Mononuclear cell (primary cell): Measurements from ENCODE around the gene SUMO4. TPM values are rescaled to one million over a fixed set of nuclear protein-coding genes. Genes with fewer than 3 reads are reported as not detected.
"Not testable (repeated sequence)": the region's sequence is repeated elsewhere in the genome, so short reads cannot be mapped to it uniquely, and the experiment has no call there.

Experiments
- H3K27me3 ChIP-seq: 2 replicates; pipeline ENCODE4 v1.6.0; 2011; ENCODE audit warnings: low read length, control low read depth; ENCODE audit not compliant: insufficient read depth
- H3K4me1 ChIP-seq: 2 replicates; pipeline ENCODE4 v1.5.1; 2011; ENCODE audit warnings: mild to moderate bottlenecking, low read length, control low read depth; ENCODE audit not compliant: insufficient read depth
- H3K4me3 ChIP-seq: 2 replicates; pipeline ENCODE4 v1.5.1; 2011; ENCODE audit warnings: mild to moderate bottlenecking, low read length, moderate library complexity
- H3K9me3 ChIP-seq: 2 replicates; pipeline ENCODE4 v1.5.1; 2011; ENCODE audit warnings: low read depth, mild to moderate bottlenecking, control low read depth, low read length
- total RNA-seq: library from RNA; depleted of rRNA; stranded (reverse); fragments of >200 nt; gene quantifications from one replicate; pipeline ENCODE4 v1.2.3, GENCODE V29; 2012

The SUMO4 gene
- total RNA-seq, 1 donor: 16.9 TPM

- no peak overlapping the region for H3K4me3 ChIP-seq
- H3K4me1 ChIP-seq: peaks cover 6% of the 10 kb centered on the region
- no peaks in the 10 kb centered on the region for H3K9me3 ChIP-seq
- no peaks in the 10 kb centered on the region for H3K27me3 ChIP-seq
Observed at GRCh38 chr6:149435919-149436586, 36.0 kb downstream of the SUMO4 start.

GRCh38 chr6:149436647-149437046, 36.6 kb downstream of the SUMO4 start:
- H3K9me3 ChIP-seq: no peaks in the 10 kb centered on the region
- H3K4me3 ChIP-seq: no peak overlapping the region
- H3K27me3 ChIP-seq: no peaks in the 10 kb centered on the region
- H3K4me1 ChIP-seq: peaks cover 6% of the 10 kb centered on the region

GRCh38 chr6:149437212-149437611, 37.1 kb downstream of the SUMO4 start:
- H3K4me1 ChIP-seq: peaks cover under 1% of the 10 kb centered on the region
- H3K27me3 ChIP-seq: no peaks in the 10 kb centered on the region
- H3K9me3 ChIP-seq: no peaks in the 10 kb centered on the region
- H3K4me3 ChIP-seq: no peak overlapping the region

- Histone ChIP-seq H3K4me3 (no peak overlapping the region), H3K4me1 (no peaks in the 10 kb centered on the region), H3K27me3 (no peaks in the 10 kb centered on the region), H3K9me3 (no peaks in the 10 kb centered on the region)
Observed at GRCh38 chr6:149438855-149439254, 38.8 kb downstream of the SUMO4 start.

GRCh38 chr6:149439626-149440025, 39.6 kb downstream of the SUMO4 start:
- Histone ChIP-seq H3K9me3 (no peaks in the 10 kb centered on the region), H3K4me3 (no peak overlapping the region), H3K4me1 (no peaks in the 10 kb centered on the region), H3K27me3 (no peaks in the 10 kb centered on the region)

GRCh38 chr6:149440735-149441671, 40.9 kb downstream of the SUMO4 start:
- Histone ChIP-seq H3K4me3 (no peak overlapping the region), H3K4me1 (no peaks in the 10 kb centered on the region), H3K27me3 (no peaks in the 10 kb centered on the region), H3K9me3 (no peaks in the 10 kb centered on the region)

GRCh38 chr6:149441740-149442139, 41.7 kb downstream of the SUMO4 start:
- Histone ChIP-seq H3K9me3 (no peaks in the 10 kb centered on the region), H3K4me3 (no peak overlapping the region), H3K27me3 (no peaks in the 10 kb centered on the region), H3K4me1 (no peaks in the 10 kb centered on the region)

GRCh38 chr6:149443411-149444181, 43.5 kb downstream of the SUMO4 start:
- Histone ChIP-seq H3K27me3 (no peaks in the 10 kb centered on the region), H3K4me3 (no peak overlapping the region), H3K9me3 (no peaks in the 10 kb centered on the region), H3K4me1 (no peaks in the 10 kb centered on the region)

- H3K27me3 ChIP-seq, H3K4me3 ChIP-seq, H3K4me1 ChIP-seq, H3K9me3 ChIP-seq: not testable (repeated sequence)
Observed at GRCh38 chr6:149444360-149445094, 44.5 kb downstream of the SUMO4 start.

- H3K4me1 ChIP-seq: peaks cover under 1% of the 10 kb centered on the region
- H3K9me3 ChIP-seq: no peaks in the 10 kb centered on the region
- no peak overlapping the region for H3K4me3 ChIP-seq
- no peaks in the 10 kb centered on the region for H3K27me3 ChIP-seq
Observed at GRCh38 chr6:149445095-149445466, 45.0 kb downstream of the SUMO4 start.

GRCh38 chr6:149445573-149445972, 45.5 kb downstream of the SUMO4 start:
- Histone ChIP-seq H3K27me3 (peaks cover 3% of the 10 kb centered on the region), H3K4me3 (no peak overlapping the region), H3K9me3 (no peaks in the 10 kb centered on the region), H3K4me1 (peaks cover 5% of the 10 kb centered on the region)

- no peaks in the 10 kb centered on the region for H3K9me3 ChIP-seq
- peaks cover 3% of the 10 kb centered on the region for H3K27me3 ChIP-seq
- H3K4me3 ChIP-seq: no peak overlapping the region
- peaks cover 15% of the 10 kb centered on the region for H3K4me1 ChIP-seq
Observed at GRCh38 chr6:149446791-149447376, 46.8 kb downstream of the SUMO4 start.

GRCh38 chr6:149448821-149449453, 48.9 kb downstream of the SUMO4 start:
- Histone ChIP-seq H3K27me3 (peaks cover 3% of the 10 kb centered on the region), H3K4me1 (peaks cover 15% of the 10 kb centered on the region), H3K4me3 (no peak overlapping the region), H3K9me3 (no peaks in the 10 kb centered on the region)
